Panc1 (cell line): Measurements from ENCODE around the gene SCGB1D2.

ENCODE experiments used
- POLR2AphosphoS5 ChIP-seq: IDR thresholded peaks from 2 replicates; pipeline ENCODE4 v1.6.1; 2012; ENCODE audit warnings: mild to moderate bottlenecking, low read depth, low read length, moderate library complexity
- REST ChIP-seq, 2 experiments: IDR thresholded peaks; 2 replicates each; pipeline ENCODE4 v1.6.1; 2011 to 2012; ENCODE audit warnings: low read depth in 2 of 2, control low read depth in 1 of 2, low read length in 1 of 2, mild to moderate bottlenecking in 1 of 2, moderate library complexity in 1 of 2; ENCODE audit not compliant: insufficient read depth in 1 of 2
- SIN3A ChIP-seq: IDR thresholded peaks from 2 replicates; pipeline ENCODE4 v1.6.1; 2012; ENCODE audit warnings: low read depth, mild to moderate bottlenecking, low read length, moderate library complexity, borderline replicate concordance; ENCODE audit not compliant: insufficient read depth
- TCF7L2 ChIP-seq: IDR thresholded peaks from 2 replicates; pipeline ENCODE4 v1.6.1; 2011; ENCODE audit warnings: mild to moderate bottlenecking, low read depth, low read length, inconsistent platforms
- TF ChIP-seq, protein P1 (sequence below): fragments of 450-650 bp; IDR thresholded peaks from 2 replicates; pipeline ENCODE4 v1.5.1; 2017; ENCODE audit warnings: mild to moderate bottlenecking

GRCh38 chr11:62202910-62203309 is 39.1 kb upstream of the SCGB1D2 start:
- TF ChIP-seq, protein P1, sequence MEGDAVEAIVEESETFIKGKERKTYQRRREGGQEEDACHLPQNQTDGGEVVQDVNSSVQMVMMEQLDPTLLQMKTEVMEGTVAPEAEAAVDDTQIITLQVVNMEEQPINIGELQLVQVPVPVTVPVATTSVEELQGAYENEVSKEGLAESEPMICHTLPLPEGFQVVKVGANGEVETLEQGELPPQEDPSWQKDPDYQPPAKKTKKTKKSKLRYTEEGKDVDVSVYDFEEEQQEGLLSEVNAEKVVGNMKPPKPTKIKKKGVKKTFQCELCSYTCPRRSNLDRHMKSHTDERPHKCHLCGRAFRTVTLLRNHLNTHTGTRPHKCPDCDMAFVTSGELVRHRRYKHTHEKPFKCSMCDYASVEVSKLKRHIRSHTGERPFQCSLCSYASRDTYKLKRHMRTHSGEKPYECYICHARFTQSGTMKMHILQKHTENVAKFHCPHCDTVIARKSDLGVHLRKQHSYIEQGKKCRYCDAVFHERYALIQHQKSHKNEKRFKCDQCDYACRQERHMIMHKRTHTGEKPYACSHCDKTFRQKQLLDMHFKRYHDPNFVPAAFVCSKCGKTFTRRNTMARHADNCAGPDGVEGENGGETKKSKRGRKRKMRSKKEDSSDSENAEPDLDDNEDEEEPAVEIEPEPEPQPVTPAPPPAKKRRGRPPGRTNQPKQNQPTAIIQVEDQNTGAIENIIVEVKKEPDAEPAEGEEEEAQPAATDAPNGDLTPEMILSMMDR: no peak
- TF ChIP-seq SIN3A: no peak
- TF ChIP-seq REST (IDR thresholded peaks at IDR 0.05; ENCODE audit: insufficient read depth in 1 of 2, low read depth in 2 of 2, low read length in 1 of 2): no peak
- no peak for TF ChIP-seq POLR2AphosphoS5
- TF ChIP-seq TCF7L2: no peak
